A549 treated with Mapracorat at 1 μM for 4 hours (cell line): ENCODE measurements around the gene DNAJC21. TPM values are rescaled to one million over a fixed set of nuclear protein-coding genes. Genes with fewer than 3 reads are reported as not detected.

Experiments
- total RNA-seq: library from RNA; stranded (reverse); fragments of 200-300 nt; extraction: Qiagen RNA extraction; gene quantifications from 5 replicates; pipeline ENCODE4 v1.2.3, GENCODE V29; 2022

The DNAJC21 gene
- 23.5 to 25.9 TPM (median 25.2 TPM) in 5 replicates for total RNA-seq

DNA sequence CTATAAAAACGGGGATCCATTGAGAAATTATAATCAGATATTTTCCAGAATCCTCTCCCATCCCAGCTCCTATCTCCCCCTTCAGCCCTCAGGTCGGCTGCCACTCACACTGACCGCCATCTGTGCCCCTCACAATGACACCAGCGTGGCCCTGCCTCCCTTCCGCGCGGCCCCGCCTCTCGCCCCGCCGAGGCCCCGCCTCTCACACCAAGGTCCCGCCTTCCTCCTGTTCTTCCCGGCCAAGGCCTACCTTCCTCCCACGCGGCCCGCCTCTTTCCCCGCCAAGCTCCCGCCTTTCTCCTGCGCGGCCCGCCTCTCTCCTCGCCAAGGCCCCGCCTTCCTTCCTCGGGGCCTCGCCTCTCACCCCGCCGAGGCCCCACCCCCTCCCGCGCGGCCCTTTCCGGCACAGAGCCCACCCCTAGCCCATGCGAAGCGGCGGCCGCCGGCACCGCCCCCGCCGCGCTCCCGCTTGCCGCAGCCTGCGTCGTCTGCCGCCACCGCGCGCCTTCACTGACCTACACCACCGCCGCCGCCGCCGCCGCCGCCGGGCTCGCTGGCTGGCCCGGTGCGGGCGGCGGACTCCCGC, at the start of gene DNAJC21:
Gene DNAJC21 (plus strand): TSS at position 426 of the 586 bp plus-strand sequence. CDS start 261 bp downstream, outside the sequence.

DNA sequence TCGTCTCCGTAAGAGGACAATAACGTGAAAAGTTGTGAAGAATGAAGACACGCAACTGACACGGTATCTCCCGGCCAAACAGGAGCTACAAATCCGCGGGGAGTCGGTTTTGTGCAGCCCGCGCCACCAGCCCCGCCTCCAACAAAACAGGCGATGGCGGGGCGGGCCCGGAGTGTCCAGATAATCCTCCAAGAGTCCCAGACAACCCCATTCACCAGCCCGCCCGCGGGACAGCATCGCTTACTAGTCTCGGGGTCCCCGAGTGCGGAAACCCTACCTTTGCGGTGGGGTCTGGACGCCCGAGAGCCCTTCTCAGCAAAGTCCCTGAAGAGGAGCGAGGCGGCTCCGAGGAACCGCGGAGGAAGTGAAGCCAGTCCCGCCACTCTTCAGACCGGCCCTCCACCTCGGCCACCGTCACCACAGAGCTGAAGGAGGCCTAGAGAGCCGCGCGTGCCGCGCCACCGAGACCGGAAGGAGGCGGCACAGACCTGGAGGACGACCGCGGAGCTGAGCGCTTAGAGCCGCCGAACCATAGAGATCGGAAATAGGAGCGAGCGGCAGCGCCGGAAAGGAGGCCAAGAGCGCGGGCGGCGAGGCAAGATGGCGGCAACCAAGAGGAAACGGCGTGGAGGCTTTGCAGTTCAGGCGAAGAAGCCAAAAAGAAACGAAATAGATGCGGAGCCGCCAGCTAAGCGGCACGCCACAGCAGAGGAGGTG, 14.1 kb upstream of the DNAJC21 start, which contains the start of the genes BRIX1 and RAD1:
Gene BRIX1 (plus strand): TSS at position 573 of the 717 bp plus-strand sequence. CDS start 28 bp downstream, at position 601.
Gene RAD1 (minus strand): TSS at position 366 of the 717 bp plus-strand sequence. CDS start 612 bp downstream, outside the sequence.

Other genes starting within 250 kb of the DNAJC21 start
- gene TTC23L, start 90.4 kb upstream of the DNAJC21 start, total RNA-seq: not detected in 5 replicates
- 28.1 to 36.3 TPM (median 33.6 TPM) in 5 replicates for gene RAD1, start 14.1 kb upstream of the DNAJC21 start, total RNA-seq
- gene BRIX1, start 13.8 kb upstream of the DNAJC21 start, total RNA-seq: 47.2 to 54.1 TPM (median 53.6 TPM) in 5 replicates
- gene AGXT2, start 118.4 kb downstream of the DNAJC21 start, total RNA-seq: not detected in 5 replicates